Lung (tissue), 16 donors: ENCODE measurements around the gene ZFP14. TPM values are rescaled to one million over a fixed set of nuclear protein-coding genes. Genes with fewer than 3 reads are reported as not detected.
A peak's percentile ranks its signal among the peaks of the same experiment; 100 is the strongest.

Source experiments
- ATAC-seq: fragments of 200-7000 bp; cut with Tn5 transposase; one replicate; pipeline ENCODE4 v1.9.1; 2020; ENCODE audit warnings: moderate number of reproducible peaks; ENCODE audit not compliant: insufficient read depth, low FRiP score
- DNase-seq, 3 donors: peaks; one replicate each; pipeline ENCODE4 v3.0.0-alpha.2; 2013 to 2017
- H3K27ac ChIP-seq, 2 donors: one replicate each; pipeline ENCODE4 v1.5.1; 2013; ENCODE audit warnings: mild to moderate bottlenecking in 2 of 2, moderate library complexity in 2 of 2, control low read depth in 1 of 2, inconsistent platforms in 1 of 2, low read depth in 1 of 2, low read length in 1 of 2
- H3K27me3 ChIP-seq, 3 donors: one replicate each; pipeline ENCODE4 v1.5.1; 2013; ENCODE audit warnings: low read length in 2 of 3; ENCODE audit not compliant: control insufficient read depth in 3 of 3, insufficient read depth in 3 of 3
- H3K36me3 ChIP-seq, 4 donors: one replicate each; pipeline ENCODE4 v1.5.1; 2013; ENCODE audit warnings: low read length in 4 of 4, mild to moderate bottlenecking in 1 of 4, moderate library complexity in 1 of 4; ENCODE audit not compliant: control insufficient read depth in 4 of 4, insufficient read depth in 4 of 4
- H3K4me1 ChIP-seq, 5 donors: one replicate each; pipeline ENCODE4 v1.5.1; 2013; ENCODE audit warnings: low read length in 5 of 5, mild to moderate bottlenecking in 2 of 5, moderate library complexity in 1 of 5; ENCODE audit not compliant: control insufficient read depth in 5 of 5, insufficient read depth in 5 of 5
- H3K4me3 ChIP-seq: one replicate; pipeline ENCODE4 v1.5.1; 2013; ENCODE audit warnings: mild to moderate bottlenecking, control low read depth, moderate library complexity
- H3K9ac ChIP-seq, 2 donors: one replicate each; pipeline ENCODE4 v1.5.1; 2013; ENCODE audit warnings: low read length in 2 of 2, control low read depth in 1 of 2; ENCODE audit not compliant: insufficient read depth in 1 of 2
- H3K9me3 ChIP-seq, 4 donors: one replicate each; pipeline ENCODE4 v1.5.1; 2013; ENCODE audit warnings: low read length in 3 of 4, mild to moderate bottlenecking in 1 of 4, moderate library complexity in 1 of 4; ENCODE audit not compliant: control insufficient read depth in 4 of 4, insufficient read depth in 3 of 4
- CTCF ChIP-seq: IDR thresholded peaks from 2 replicates; pipeline ENCODE4 v1.5.1; 2012; ENCODE audit warnings: mild to moderate bottlenecking; ENCODE audit errors: control extremely low read depth, extremely low read depth
- WGBS, 2 donors: extraction: QIAGEN DNeasy Blood & Tissue Kit; methylation state at CpG; one replicate each; pipeline ENCODE4 v1.1.7; 2013; 5-methylcytosine and 5-hydroxymethylcytosine counted together
- long read RNA-seq, 5 donors: transcript quantifications; one replicate each; lab custom pipeline, GENCODE V29; 2026
- polyA plus RNA-seq, 2 donors: library from polyadenylated mRNA; stranded (reverse); fragments of 200-250 nt; gene quantifications; one replicate each; pipeline ENCODE4 v1.2.1, GENCODE V29; 2013
- total RNA-seq, 2 donors: library from RNA; depleted of rRNA in 1 of 2; stranded (reverse); fragments of >200 nt in 1 of 2; gene quantifications; one replicate each; pipeline ENCODE4 v1.2.1, GENCODE V29; 2014 to 2021
- donor health status: control.
- donor health status: control.
- donor health status: Bipolar disorder and iron deficiency.
- donor health status: healthy.
- donor health status: DM: yes; HTN: yes; CAD: no.

ZFP14 gene
- 10 to 100 TPM in 1 of 2 donors, 1 to 10 TPM in 1; 3.8 to 15.5 TPM for total RNA-seq
- 1 to 10 TPM in 1 of 2 donors, under 1 TPM in 1; 0.95 to 1.6 TPM for polyA plus RNA-seq
- long read RNA-seq, donor 1, full-length matches to known transcripts = 5 of 5 reads
- long read RNA-seq, donor 1, partial matches to known transcripts = 0 of 5 reads
- long read RNA-seq, donor 1, other reads (novel, unspliced or antisense) = 0 of 5 reads
- long read RNA-seq, donor 2 = 0 reads
- long read RNA-seq, donor 3, full-length matches to known transcripts = 1 of 1 reads
- long read RNA-seq, donor 3, partial matches to known transcripts = 0 of 1 reads
- long read RNA-seq, donor 3, other reads (novel, unspliced or antisense) = 0 of 1 reads
- long read RNA-seq, donor 4 = 0 reads
- long read RNA-seq, donor 5, full-length matches to known transcripts = 1 of 1 reads
- long read RNA-seq, donor 5, partial matches to known transcripts = 0 of 1 reads
- long read RNA-seq, donor 5, other reads (novel, unspliced or antisense) = 0 of 1 reads

DNA sequence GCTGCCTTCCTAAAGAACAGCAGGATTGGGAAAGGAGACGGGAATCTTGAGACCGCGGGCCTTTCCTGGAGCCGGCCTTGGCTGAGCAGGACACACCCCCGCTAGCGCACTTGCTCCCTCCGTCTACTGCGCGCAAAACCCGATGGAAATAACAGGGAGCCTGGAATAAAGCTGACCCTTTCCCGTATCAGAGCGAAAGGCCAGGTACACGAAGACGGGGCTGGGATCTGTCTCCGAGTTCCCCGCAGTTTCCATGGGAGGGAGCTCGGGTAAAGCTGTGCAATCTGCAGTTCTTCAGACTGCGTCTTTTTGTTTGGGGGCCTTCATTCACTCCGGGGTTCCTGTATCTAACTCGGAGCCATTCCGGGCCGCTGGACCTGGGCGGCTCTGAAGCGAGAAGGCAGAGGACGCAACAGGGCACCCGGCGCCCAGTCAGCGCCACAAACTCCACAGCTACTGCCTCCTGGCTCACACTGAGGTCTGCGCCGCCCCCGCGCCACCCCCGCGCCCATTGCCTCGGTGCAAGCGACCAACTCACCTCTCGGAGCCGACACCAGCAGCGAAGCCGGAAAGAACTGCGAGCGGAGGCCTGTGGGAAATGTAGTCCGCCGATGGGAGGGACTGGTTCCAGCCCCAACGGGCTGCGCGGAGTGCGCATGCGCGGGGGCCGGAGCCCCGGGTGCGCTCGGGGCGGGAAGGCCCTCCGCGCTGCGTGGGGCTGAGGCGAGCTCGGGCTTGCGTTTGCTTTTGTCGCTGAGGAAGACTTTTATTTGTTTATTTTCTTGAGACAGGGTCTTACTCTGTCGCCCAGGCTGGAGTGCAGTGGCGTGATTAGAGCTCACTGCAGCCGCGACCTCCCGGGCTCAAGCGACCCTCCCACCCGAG lies at the start of gene ZFP14:
Gene ZFP14, minus strand, starts transcription at position 577 of the 885 bp plus-strand sequence. CDS start 11,309 bp downstream, outside the sequence.
- DNase-seq (peak; percentile 95 to 96 (median 96)), ATAC-seq (peak; percentile 96)
- no peaks in the 10 kb centered on the region for H3K36me3 ChIP-seq
- peak within 1 kb of the TSS; percentile 64 to 79 for H3K9ac ChIP-seq
- H3K27ac ChIP-seq = peak within 1 kb of the TSS; percentile 90 to 91
- H3K4me1 ChIP-seq = peaks cover 0 to 13% (median 6%) of the 10 kb centered on the region in 5 donors
- no peaks in the 10 kb centered on the region for H3K27me3 ChIP-seq
- 4% methylated on average over 68 to 69 of the region's 69 CpGs for whole genome bisulfite sequencing, 2 donors
- peaks cover 0 to 4% (median 0%) of the 10 kb centered on the region in 4 donors for H3K9me3 ChIP-seq
- H3K4me3 ChIP-seq = peak within 1 kb of the TSS; percentile 81
- TF ChIP-seq CTCF = no peak

- ATAC-seq (no peak), DNase-seq (no peak)
- H3K9ac ChIP-seq = no peak overlapping the region
- H3K27me3 ChIP-seq = peaks cover 0 to 11% (median 2%) of the 10 kb centered on the region in 3 donors
- no peaks in the 10 kb centered on the region for H3K36me3 ChIP-seq
- no peak overlapping the region for H3K4me3 ChIP-seq
- H3K9me3 ChIP-seq = peaks cover 0 to 24% (median 1%) of the 10 kb centered on the region in 4 donors
- WGBS, 2 donors = 88 to 93% methylated on average over 4 of the region's 4 CpGs
- no peak overlapping the region for H3K27ac ChIP-seq
- TF ChIP-seq CTCF = no peak
- H3K4me1 ChIP-seq = no peaks in the 10 kb centered on the region
These were observed 44.9 kb upstream of the ZFP14 start for GRCh38 chr19:36423925-36424324.

DNA sequence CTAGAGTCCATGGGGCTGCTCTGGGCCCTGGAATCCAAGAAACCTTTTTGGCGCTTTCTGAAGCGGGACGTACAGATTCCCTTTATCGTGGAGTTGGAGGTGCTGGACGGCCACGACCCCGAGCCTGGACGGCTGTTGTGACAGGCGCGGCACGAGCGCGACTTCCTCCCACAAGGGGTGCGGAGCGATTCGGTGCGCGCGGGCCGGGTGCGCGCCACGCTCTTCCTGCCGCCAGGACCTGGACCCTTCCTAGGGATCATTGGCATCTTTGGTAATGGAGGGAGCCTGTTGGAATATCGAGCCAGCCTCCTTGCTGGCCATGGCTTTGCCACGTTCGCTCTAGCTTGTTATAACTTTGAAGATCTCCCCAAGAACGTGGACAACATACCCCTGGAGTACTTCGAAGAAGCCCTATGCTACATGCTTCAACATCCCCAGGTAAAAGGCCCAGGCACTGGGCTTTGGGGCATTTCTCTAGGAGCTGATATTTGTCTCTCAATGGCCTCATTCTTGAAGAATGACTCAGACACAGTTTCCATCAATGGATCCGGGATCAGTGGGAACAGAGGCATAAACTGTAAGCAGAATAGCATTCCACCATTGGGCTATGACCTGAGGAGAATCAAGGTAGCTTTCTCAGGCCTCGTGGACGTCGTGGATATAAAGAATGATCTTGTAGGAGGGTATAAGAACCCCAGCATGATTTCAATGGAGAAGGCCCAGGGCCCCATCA lies 42.9 kb upstream of the ZFP14 start:
- Histone ChIP-seq H3K4me3 (peak overlapping the region; percentile 15), H3K4me1 (peaks cover 0 to 8% (median 6%) of the 10 kb centered on the region in 5 donors), H3K9ac (no peak overlapping the region), H3K27ac (no peak overlapping the region), H3K9me3 (peaks cover 0 to 24% (median 1%) of the 10 kb centered on the region in 4 donors), H3K27me3 (peaks cover 0 to 11% (median 2%) of the 10 kb centered on the region in 3 donors), H3K36me3 (no peaks in the 10 kb centered on the region)
- 24 to 25% methylated on average over 33 of the region's 33 CpGs for WGBS, 2 donors
- ATAC-seq (no peak), DNase-seq (no peak)
- no peak for TF ChIP-seq CTCF
